ENCODE data around the gene DCBLD1.
A peak's percentile ranks its signal among the peaks of the same experiment; 100 is the strongest.

The DCBLD1 gene

GRCh38 chr6:117533775-117534174 is 51.3 kb downstream of the DCBLD1 start:
- DNase-seq: no peak

DNA sequence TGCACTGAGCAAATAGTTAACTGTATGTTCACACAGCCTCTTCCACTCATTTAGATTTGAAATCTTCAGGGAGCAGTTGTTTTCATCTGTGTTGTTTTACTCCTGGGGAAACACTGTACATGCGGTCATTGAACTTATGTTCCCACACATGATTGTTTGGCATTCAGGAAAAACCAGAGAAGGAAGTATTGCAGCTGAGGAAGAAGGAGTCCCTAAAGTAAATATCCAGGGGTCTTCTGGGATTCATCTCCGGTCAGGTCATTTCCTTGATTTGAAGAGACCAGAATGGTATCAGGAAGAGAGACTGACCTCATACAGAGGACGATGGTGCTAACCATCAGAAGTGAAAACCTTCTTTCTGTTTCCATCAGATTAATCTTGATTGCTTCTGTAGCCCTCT is 52.5 kb downstream of the DCBLD1 start:
- DNase-seq: no peak

DNA sequence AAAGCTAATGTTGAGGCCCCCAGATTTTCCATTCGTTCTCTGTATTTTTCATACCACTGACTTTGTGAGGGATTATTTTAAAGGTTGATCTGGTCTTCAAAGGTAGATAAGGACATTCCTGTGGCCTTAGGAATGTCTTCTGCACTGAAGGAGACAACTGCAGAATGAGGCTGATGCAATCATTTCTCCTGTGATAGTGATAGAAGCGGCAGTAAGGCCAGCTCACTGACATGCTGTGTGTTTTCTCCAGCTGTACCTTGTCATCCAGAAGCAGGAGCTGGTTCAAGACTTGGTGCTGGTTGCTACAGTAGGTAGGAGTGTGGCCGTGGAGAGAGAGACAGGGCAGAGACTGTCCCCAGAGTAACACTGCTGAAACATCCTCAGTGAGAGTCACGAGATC is 53.8 kb downstream of the DCBLD1 start:
- no peak for DNase-seq

DNA sequence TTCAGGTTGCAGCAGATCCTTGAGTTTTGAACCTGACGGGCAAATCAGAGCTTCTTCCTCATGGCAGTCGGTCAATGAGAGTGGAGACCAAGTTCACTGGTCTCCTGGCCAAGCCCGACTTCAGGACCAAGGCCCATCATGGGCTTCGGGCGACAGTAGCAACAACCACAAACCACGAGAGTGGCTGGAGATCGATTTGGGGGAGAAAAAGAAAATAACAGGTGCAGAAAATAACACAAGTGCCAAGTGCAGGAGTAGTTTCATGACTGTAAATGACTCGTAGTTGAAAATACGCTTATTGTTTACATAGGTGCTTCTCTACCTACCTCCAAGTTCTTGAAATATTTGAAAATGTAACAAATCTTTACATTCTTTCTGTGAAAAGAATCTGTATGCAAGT is 56.1 kb downstream of the DCBLD1 start:
- DNase-seq: no peak

- no peak for DNase-seq
Observed at GRCh38 chr6:117540670-117541069, 58.2 kb downstream of the DCBLD1 start.

GRCh38 chr6:117542493-117542892 is 60.0 kb downstream of the DCBLD1 start:
- no peak for DNase-seq

GRCh38 chr6:117544716-117545115 is 62.2 kb downstream of the DCBLD1 start:
- no peak for DNase-seq

DNA sequence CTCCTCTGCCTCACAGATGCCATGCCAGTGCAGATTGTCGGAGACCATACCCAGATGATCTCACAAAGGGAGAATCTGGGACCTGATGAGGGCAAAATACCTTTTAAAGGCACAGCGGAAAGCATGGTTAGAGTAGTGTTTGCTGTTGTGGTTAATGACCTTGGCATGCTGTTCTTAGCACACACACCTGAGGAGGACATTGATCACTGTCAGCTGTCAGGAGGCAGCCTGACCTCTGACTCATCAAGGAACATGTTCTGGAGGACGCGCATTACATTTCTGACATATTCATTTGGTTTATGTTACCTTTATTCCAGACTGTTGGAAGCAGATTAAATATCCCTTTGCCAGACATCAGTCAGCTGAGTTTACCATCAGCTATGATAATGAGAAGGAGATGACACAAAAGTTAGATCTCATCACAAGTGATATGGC is 62.7 kb downstream of the DCBLD1 start:
- DNase-seq: no peak

GRCh38 chr6:117546674-117547073 is 64.2 kb downstream of the DCBLD1 start:
- DNase-seq: no peak

DNA sequence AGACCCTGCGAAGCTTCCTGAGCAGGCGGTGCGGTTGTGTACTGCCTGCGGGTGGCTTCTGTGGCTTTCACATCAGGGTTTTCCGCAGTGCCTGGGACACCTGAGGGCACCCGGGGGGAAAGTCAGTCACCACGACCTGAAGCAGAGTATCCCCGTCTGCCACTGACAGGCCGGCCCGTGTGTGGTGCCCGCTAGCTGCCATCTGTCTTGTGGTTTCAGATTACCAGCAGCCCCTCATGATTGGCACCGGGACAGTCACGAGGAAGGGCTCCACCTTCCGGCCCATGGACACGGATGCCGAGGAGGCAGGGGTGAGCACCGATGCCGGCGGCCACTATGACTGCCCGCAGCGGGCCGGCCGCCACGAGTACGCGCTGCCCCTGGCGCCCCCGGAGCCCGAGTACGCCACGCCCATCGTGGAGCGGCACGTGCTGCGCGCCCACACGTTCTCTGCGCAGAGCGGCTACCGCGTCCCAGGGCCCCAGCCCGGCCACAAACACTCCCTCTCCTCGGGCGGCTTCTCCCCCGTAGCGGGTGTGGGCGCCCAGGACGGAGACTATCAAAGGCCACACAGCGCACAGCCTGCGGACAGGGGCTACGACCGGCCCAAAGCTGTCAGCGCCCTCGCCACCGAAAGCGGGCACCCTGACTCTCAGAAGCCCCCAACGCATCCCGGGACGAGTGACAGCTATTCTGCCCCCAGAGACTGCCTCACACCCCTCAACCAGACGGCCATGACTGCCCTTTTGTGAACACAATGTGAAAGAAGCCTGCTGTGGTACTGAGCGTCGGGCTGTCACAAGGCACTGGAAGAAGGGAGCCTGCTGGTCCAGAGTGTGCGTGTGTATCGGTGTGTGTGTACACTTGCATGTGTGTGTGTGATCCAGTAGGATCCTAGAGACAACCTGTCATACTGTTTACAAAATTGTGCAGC is 65.5 kb downstream of the DCBLD1 start:
- DNase-seq: no peak

GRCh38 chr6:117548797-117549301 is 66.4 kb downstream of the DCBLD1 start:
- DNase-seq: no peak

GRCh38 chr6:117549611-117550010 is 67.1 kb downstream of the DCBLD1 start:
- no peak for DNase-seq

GRCh38 chr6:117550078-117550600 is 67.7 kb downstream of the DCBLD1 start:
- DNase-seq: no peak

DNA sequence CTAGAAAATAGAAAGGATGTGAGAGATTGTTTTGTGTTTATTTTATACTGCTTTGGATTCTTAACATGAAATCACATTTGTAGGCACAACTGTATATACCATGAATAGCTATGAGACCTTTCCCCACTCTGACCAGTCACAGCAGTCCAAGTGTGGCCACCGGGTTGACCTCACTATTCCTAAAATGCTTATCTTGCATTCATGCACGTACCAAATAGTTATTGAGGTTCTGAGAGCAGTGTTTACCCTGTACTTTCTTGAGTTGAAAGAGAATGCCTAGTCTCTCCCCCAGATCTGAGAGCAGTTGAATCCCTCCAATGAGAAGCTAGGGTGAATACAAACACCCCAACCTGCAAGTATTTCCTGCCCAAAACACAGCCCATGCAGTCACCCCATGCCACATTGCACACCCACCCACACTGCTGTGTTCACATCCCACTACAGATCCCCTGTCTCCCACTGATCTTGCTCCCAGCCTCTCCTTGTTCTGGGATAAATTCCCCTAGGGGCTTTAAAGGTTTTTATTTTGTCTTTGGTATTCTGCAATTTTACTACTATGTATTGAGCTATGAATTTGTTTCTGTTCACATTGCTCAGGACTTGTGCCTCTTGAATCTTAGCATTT is 68.3 kb downstream of the DCBLD1 start:
- no peak for DNase-seq

GRCh38 chr6:117552618-117553017 is 70.1 kb downstream of the DCBLD1 start:
- no peak for DNase-seq

- DNase-seq: no peak
Observed at GRCh38 chr6:117553142-117553541, 70.7 kb downstream of the DCBLD1 start.

GRCh38 chr6:117555262-117555849 is 72.9 kb downstream of the DCBLD1 start:
- no peak for DNase-seq

- peak; percentile 25 for DNase-seq
Observed at GRCh38 chr6:117555882-117556498, 73.5 kb downstream of the DCBLD1 start.

DNA sequence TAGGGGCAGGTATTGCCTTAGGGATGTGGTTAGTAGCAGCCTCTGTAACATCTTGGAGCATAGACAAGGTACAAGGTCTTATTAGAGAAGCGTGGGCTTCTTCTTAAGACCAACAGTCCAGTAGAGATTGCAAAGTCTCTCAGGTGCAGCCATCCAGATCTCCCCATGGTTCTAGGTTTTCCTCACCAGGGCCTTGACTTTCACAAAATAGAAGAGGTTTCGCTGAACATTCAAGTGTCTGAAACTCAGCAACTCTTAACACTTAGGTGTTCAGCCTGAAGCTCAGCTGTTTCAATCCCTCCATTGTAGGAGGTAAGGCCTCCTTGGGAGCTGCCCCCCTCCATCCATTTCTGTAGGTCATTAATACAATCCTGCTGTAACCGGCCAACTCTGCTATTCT is 75.5 kb downstream of the DCBLD1 start:
- DNase-seq: no peak

DNA sequence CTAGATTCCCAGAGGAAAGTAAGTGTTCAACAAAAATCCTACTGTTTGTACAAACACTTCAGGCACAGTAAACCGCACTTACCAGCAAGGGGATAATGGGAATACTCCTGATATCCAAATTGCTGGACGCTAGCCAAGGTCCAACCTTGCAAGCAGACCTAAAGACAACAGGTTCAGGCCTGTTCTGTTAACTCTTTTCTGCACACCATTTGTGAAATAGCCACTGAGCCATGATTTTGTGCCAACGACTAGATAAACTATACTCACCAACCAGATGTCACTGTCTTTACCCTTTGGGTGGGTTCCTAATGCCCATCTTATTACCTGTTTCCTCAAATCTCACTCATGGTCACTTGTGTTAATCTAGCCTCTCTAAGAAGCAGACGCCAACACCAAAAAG is 76.3 kb downstream of the DCBLD1 start:
- no peak for DNase-seq

GRCh38 chr6:117559299-117559698 is 76.8 kb downstream of the DCBLD1 start:
- no peak for DNase-seq

GRCh38 chr6:117561128-117561527 is 78.7 kb downstream of the DCBLD1 start:
- DNase-seq: no peak

GRCh38 chr6:117564681-117565080 is 82.2 kb downstream of the DCBLD1 start:
- DNase-seq: no peak
